K562 (cell line): ENCODE data around the gene FAM98C. TPM values are rescaled to one million over a fixed set of nuclear protein-coding genes. Genes with fewer than 3 reads are reported as not detected.
A peak's percentile ranks its signal among the peaks of the same experiment; 100 is the strongest.

Experiments used
- ATAC-seq: fragments of 200-7000 bp; cut with Tn5 transposase; 3 replicates; pipeline ENCODE4 v1.9.1; 2020; ENCODE audit warnings: moderate library complexity
- BruUV-seq: library from RNA; stranded (reverse); fragments of 400-500 nt; replicated peaks from 2 replicates; lab custom pipeline; 2021; lab: Mats Ljungman, UMichigan
- CTCF ChIA-PET: fragments of 300-600 bp; formaldehyde crosslinking; extraction: SDS; loops from one replicate; lab custom pipeline; 2021; ENCODE audit warnings: low intra/inter-chr PET ratio; lab: Yijun Ruan, JAX
- POLR2A ChIA-PET: fragments of 300-600, 350-650 bp; sonication (Branson Sonifier 250); formaldehyde crosslinking; extraction: SDS; loops from one replicate; lab custom pipeline; 2021; ENCODE audit warnings: antibody characterized with exemption, inconsistent platforms; lab: Yijun Ruan, JAX
- DNase-seq, 4 experiments: peaks; one replicate each; pipeline versions ENCODE4 v3.0.0 to v3.0.0-alpha.2; 2011 to 2018; ENCODE audit warnings: low spot score in 3 of 4, mixed read lengths in 3 of 4; ENCODE audit errors: extremely low read depth in 1 of 4
- FAIRE-seq: peaks from 2 replicates; lab custom pipeline; 2011; peaks lifted over from hg19 to GRCh38; lab: Jason Lieb, UNC
- H2AFZ ChIP-seq: 2 replicates; pipeline ENCODE4 v1.6.0; 2011; ENCODE audit warnings: low read depth, low read length, control low read depth, inconsistent platforms
- H3K27ac ChIP-seq: fragments of 200-600 bp; 3 replicates; pipeline ENCODE4 v1.8.0; 2011; ENCODE audit warnings: low read depth, mild to moderate bottlenecking, control low read depth, inconsistent platforms, low read length, moderate library complexity, mixed read lengths; ENCODE audit errors: extremely low read depth
- H3K27me3 ChIP-seq, 2 experiments: fragments of 300-600 bp in 1 of 2; 2 replicates in 1 of 2; 3 replicates in 1 of 2; pipeline versions ENCODE4 v1.6.0 to v1.8.0; 2011; ENCODE audit warnings: inconsistent platforms in 2 of 2, low read length in 2 of 2, mild to moderate bottlenecking in 1 of 2, mixed read lengths in 1 of 2, moderate library complexity in 1 of 2; ENCODE audit not compliant: control insufficient read depth in 2 of 2, insufficient read depth in 2 of 2
- H3K36me3 ChIP-seq: fragments of 300-600 bp; 3 replicates; pipeline ENCODE4 v1.8.0; 2011; ENCODE audit warnings: mild to moderate bottlenecking, low read length, inconsistent platforms; ENCODE audit not compliant: control insufficient read depth, insufficient read depth
- H3K4me1 ChIP-seq, 2 experiments: fragments of 200-600 bp in 1 of 2; replicated peaks in 1 of 2; 2 replicates in 1 of 2; 3 replicates in 1 of 2; pipeline versions ENCODE4 v1.5.1 to v1.8.0; 2011; ENCODE audit warnings: inconsistent platforms in 2 of 2, low read length in 2 of 2, mild to moderate bottlenecking in 1 of 2, mixed read lengths in 1 of 2, moderate library complexity in 1 of 2; ENCODE audit not compliant: control insufficient read depth in 2 of 2, insufficient read depth in 2 of 2
- H3K4me2 ChIP-seq: 2 replicates; pipeline ENCODE4 v1.6.1; 2011; ENCODE audit warnings: low read length, control low read depth, inconsistent platforms, mixed read lengths; ENCODE audit not compliant: insufficient read depth
- H3K4me3 ChIP-seq: fragments of 200-600 bp; sonication (generic), shearing (Covaris generic); 2 replicates; pipeline ENCODE4 v1.5.1; 2016; ENCODE audit warnings: control low read depth, inconsistent platforms
- H3K79me2 ChIP-seq: fragments of 200-600 bp; 3 replicates; pipeline ENCODE4 v1.8.0; 2011; ENCODE audit warnings: low read length, inconsistent platforms; ENCODE audit not compliant: control insufficient read depth, insufficient read depth
- H3K9ac ChIP-seq, 2 experiments: 2 replicates each; pipeline versions ENCODE4 v1.6.0 to v1.6.1; 2011; ENCODE audit warnings: low read depth in 2 of 2, low read length in 2 of 2, control low read depth in 1 of 2, inconsistent platforms in 1 of 2, mild to moderate bottlenecking in 1 of 2, mixed read lengths in 1 of 2; ENCODE audit not compliant: insufficient read depth in 1 of 2
- H3K9me1 ChIP-seq: one replicate; pipeline ENCODE4 v1.6.0; 2011; ENCODE audit warnings: inconsistent platforms, mild to moderate bottlenecking, low read length, moderate library complexity; ENCODE audit not compliant: control insufficient read depth, insufficient read depth
- H3K9me3 ChIP-seq: replicated peaks from 2 replicates; pipeline ENCODE4 v1.5.1; 2011; ENCODE audit warnings: low read depth, low read length, inconsistent platforms; ENCODE audit not compliant: control insufficient read depth, insufficient read depth
- H4K20me1 ChIP-seq: replicated peaks from 2 replicates; pipeline ENCODE4 v1.6.1; 2011; ENCODE audit warnings: low read length, inconsistent platforms, mixed read lengths; ENCODE audit not compliant: control insufficient read depth, insufficient read depth
- ATF7 ChIP-seq: fragments of 450-650 bp; IDR thresholded peaks from 2 replicates; pipeline ENCODE4 v1.7.1; 2014; ENCODE audit warnings: mild to moderate bottlenecking, moderate library complexity
- BCOR ChIP-seq: fragments of 450-650 bp; IDR thresholded peaks from 2 replicates; pipeline ENCODE4 v1.6.1; 2016
- RAD51 ChIP-seq: fragments of 450-650 bp; IDR thresholded peaks from 2 replicates; pipeline ENCODE4 v1.7.1; 2016; ENCODE audit warnings: low read depth, mild to moderate bottlenecking, borderline replicate concordance
- RBM25 ChIP-seq: fragments of 200-400 bp; formaldehyde crosslinking; IDR thresholded peaks from 2 replicates; pipeline ENCODE4 v1.6.1; 2018; ENCODE audit warnings: low read length, low read depth, moderate library complexity; ENCODE audit not compliant: severe bottlenecking
- SIN3A ChIP-seq, 2 experiments: fragments of 150-350 bp in 1 of 2; IDR thresholded peaks; 2 replicates each; pipeline ENCODE4 v1.6.1; 2011 to 2016; ENCODE audit warnings: borderline replicate concordance in 2 of 2, low read depth in 2 of 2, low read length in 2 of 2, mild to moderate bottlenecking in 2 of 2, moderate library complexity in 2 of 2; ENCODE audit not compliant: control insufficient read depth in 1 of 2
- SMARCC2 ChIP-seq: fragments of 450-650 bp; IDR thresholded peaks from 2 replicates; pipeline ENCODE4 v1.6.1; 2017; ENCODE audit warnings: antibody characterized with exemption, moderate library complexity, mild to moderate bottlenecking, low read depth
- ZFP36 ChIP-seq: fragments of 150-350 bp; IDR thresholded peaks from 2 replicates; pipeline ENCODE4 v1.6.1; 2018; ENCODE audit warnings: low read length, low read depth; ENCODE audit not compliant: partially characterized antibody
- WGBS: fragments of 100-300 bp; shearing (Covaris generic); methylation state at CpG from one replicate; pipeline ENCODE4 v1.1.6; 2016; ENCODE audit warnings: low coverage, mixed read lengths; ENCODE audit not compliant: insufficient coverage; ENCODE audit errors: missing lambda C conversion rate; 5-methylcytosine and 5-hydroxymethylcytosine counted together
- in situ Hi-C: fragments of 300-500 bp; cut with MboI; formaldehyde crosslinking; loops from 4 replicates; pipeline ENCODE4 v1.15.0; 2018; ENCODE audit warnings: inconsistent platforms, mixed read lengths
- intact Hi-C: fragments of 100-400 bp; cut with micrococcal nuclease; formaldehyde crosslinking; loops from 2 replicates; pipeline ENCODE4 v1.14.2; 2022
- polyA plus RNA-seq, 8 experiments: library from polyadenylated mRNA; depleted of rRNA in 4 of 8; stranded (reverse) in 5 of 8; unstranded in 3 of 8; fragments of >200 nt; fragmentation: Nextera tagmentation in 2 of 8; fragmentation: Illumina TruSeq in 1 of 8; extraction: Ambion mirVana in 2 of 8; extraction: Trizol in 1 of 8; gene quantifications; 2 replicates each; pipeline versions ENCODE4 v1.2.1 to v1.2.3, GENCODE V29; 2011 to 2014; ENCODE audit warnings: inconsistent platforms in 1 of 8, missing spikeins in 1 of 8
- total RNA-seq, 7 experiments: library from RNA; depleted of rRNA in 6 of 7; stranded (reverse); fragments of >200 nt in 6 of 7; fragmentation: Illumina TruSeq in 2 of 7; extraction: Trizol in 2 of 7; gene quantifications; 2 replicates each; pipeline versions ENCODE4 v1.2.1 to v1.2.3, GENCODE V29; 2011 to 2021; ENCODE audit warnings: low replicate concordance in 1 of 7
- TF ChIP-seq, protein P1 (sequence below): fragments of 450-650 bp; IDR thresholded peaks from 2 replicates; pipeline ENCODE4 v1.6.1; 2018; ENCODE audit not compliant: partially characterized antibody
- TF ChIP-seq, protein P2 (sequence below): sonication (generic); formaldehyde crosslinking; IDR thresholded peaks from 2 replicates; pipeline ENCODE4 v1.8.0; 2022; ENCODE audit warnings: mild to moderate bottlenecking, low read depth, missing genetic modification reagents

Gene FAM98C
- total and polyA plus RNA-seq, 9 of the 15 experiments (the other 6 are each of a cell fraction or from before 2014, with no cell fraction given), result 1.7 to 43.8 (median 13.7) TPM

DNA sequence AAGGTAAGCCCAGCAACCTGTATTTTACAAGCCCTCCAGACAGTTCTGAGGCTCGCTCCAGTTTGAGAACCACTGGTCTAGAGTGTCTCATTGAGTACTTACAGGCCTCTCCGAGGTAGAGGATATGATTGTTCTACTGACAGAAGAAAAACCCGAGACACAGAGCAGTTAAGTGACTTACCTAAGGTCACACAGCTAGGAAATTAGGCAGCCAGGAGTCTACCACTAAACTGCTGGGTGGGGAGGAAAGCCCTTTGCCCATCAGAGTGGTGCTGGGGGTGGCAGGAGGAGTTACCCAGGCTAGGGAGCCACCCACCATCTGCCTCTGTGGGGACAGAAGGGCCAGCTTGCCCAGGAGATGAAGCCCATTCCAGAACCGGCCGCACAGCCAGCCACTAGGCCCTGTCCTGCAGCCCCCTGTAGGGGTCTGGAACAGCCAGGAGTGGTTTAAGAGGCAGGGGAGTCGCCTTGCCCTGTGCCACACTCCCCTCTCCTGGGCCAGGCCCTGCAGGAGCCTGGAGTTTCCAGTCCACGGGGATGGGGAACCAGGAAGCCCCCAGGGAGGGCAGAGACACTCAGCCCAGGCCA lies 22.4 kb downstream of the FAM98C start:
- 71% methylated on average over 7 of the region's 7 CpGs for WGBS
- ChIA-PET POLR2A (interaction anchor here (0.6 to 1.3 kb wide), 3 partner anchors 10 to 207 kb away, joined by 3 to 4 read pairs (median 3); no protein-coding TSS in a partner anchor), CTCF (no interaction called here)
- no TSS peak for BruUV-seq
- Histone ChIP-seq H3K79me2 (peaks cover 4% of the 10 kb centered on the region; the same call in 1 of the 3 replicates), H3K9ac (peak overlapping the region; percentile 66 to 88; a peak in 3 of 4 replicates), H3K4me2 (peak overlapping the region; percentile 80), H3K4me1 (peaks cover 17 to 23% of the 10 kb centered on the region in 2 experiments; a peak in 4 of 5 replicates), H4K20me1 (no peaks in the 10 kb centered on the region), H3K36me3 (no peaks in the 10 kb centered on the region), H3K27ac (peak overlapping the region; percentile 79), H3K9me3 (no peaks in the 10 kb centered on the region), H3K27me3 (no peaks in the 10 kb centered on the region), H3K9me1 (no peaks in the 10 kb centered on the region), H2AFZ (peak overlapping the region; percentile 99), H3K4me3 (peak overlapping the region; percentile 36)
- ATAC-seq (no peak; the same call in 2 of the 3 replicates), FAIRE-seq (no peak), DNase-seq (no peak)
- TF ChIP-seq ZFP36 (peak; percentile 72), RBM25 (peak; percentile 55), SIN3A (IDR thresholded peaks at IDR 0.05; ENCODE audit: borderline replicate concordance in 2 of 2, control insufficient read depth in 1 of 2, low read depth in 2 of 2, low read length in 2 of 2) (0 out of 4 replicates have a peak, but pooled peaks of 1 of the 2 experiments have one; percentile 10), RAD51 (no peak), ATF7 (no peak), BCOR (peak; percentile 78), SMARCC2 (no peak)
- TF ChIP-seq, protein P1, sequence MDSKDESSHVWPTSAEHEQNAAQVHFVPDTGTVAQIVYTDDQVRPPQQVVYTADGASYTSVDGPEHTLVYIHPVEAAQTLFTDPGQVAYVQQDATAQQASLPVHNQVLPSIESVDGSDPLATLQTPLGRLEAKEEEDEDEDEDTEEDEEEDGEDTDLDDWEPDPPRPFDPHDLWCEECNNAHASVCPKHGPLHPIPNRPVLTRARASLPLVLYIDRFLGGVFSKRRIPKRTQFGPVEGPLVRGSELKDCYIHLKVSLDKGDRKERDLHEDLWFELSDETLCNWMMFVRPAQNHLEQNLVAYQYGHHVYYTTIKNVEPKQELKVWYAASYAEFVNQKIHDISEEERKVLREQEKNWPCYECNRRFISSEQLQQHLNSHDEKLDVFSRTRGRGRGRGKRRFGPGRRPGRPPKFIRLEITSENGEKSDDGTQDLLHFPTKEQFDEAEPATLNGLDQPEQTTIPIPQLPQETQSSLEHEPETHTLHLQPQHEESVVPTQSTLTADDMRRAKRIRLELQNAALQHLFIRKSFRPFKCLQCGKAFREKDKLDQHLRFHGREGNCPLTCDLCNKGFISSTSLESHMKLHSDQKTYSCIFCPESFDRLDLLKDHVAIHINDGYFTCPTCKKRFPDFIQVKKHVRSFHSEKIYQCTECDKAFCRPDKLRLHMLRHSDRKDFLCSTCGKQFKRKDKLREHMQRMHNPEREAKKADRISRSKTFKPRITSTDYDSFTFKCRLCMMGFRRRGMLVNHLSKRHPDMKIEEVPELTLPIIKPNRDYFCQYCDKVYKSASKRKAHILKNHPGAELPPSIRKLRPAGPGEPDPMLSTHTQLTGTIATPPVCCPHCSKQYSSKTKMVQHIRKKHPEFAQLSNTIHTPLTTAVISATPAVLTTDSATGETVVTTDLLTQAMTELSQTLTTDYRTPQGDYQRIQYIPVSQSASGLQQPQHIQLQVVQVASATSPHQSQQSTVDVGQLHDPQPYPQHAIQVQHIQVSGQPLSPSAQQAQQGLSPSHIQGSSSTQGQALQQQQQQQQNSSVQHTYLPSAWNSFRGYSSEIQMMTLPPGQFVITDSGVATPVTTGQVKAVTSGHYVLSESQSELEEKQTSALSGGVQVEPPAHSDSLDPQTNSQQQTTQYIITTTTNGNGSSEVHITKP, result peak; percentile 38
- TF ChIP-seq, protein P2, sequence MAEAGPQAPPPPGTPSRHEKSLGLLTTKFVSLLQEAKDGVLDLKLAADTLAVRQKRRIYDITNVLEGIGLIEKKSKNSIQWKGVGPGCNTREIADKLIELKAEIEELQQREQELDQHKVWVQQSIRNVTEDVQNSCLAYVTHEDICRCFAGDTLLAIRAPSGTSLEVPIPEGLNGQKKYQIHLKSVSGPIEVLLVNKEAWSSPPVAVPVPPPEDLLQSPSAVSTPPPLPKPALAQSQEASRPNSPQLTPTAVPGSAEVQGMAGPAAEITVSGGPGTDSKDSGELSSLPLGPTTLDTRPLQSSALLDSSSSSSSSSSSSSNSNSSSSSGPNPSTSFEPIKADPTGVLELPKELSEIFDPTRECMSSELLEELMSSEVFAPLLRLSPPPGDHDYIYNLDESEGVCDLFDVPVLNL (CRISPR knock-in tag), result no peak
- in situ Hi-C loops, result no loop called here
- intact Hi-C loops, result no loop called here
